Activated gamma-delta T cell (primary cell): Measurements from ENCODE around the gene STYK1.
"Not testable (repeated sequence)": the region's sequence is repeated elsewhere in the genome, so short reads cannot be mapped to it uniquely, and the experiment has no call there.

ENCODE experiments used
- DNase-seq: peaks from one replicate; lab custom pipeline; 2025; lab: John Stamatoyannopoulos, UW

Gene STYK1

GRCh38 chr12:10689146-10689545, 15.3 kb upstream of the STYK1 start:
- no peak for DNase-seq

GRCh38 chr12:10688042-10688441, 14.2 kb upstream of the STYK1 start:
- DNase-seq, result no peak

- DNase-seq, result peak; percentile 11
Measured at GRCh38 chr12:10672231-10672868, 1.5 kb downstream of the STYK1 start.

- no peak for DNase-seq
Measured at GRCh38 chr12:10669533-10669932, 4.3 kb downstream of the STYK1 start.

GRCh38 chr12:10668526-10668925, 5.3 kb downstream of the STYK1 start:
- no peak for DNase-seq

GRCh38 chr12:10667581-10667980, 6.3 kb downstream of the STYK1 start:
- no peak for DNase-seq

- no peak for DNase-seq
Measured at GRCh38 chr12:10664499-10664898, 9.4 kb downstream of the STYK1 start.

DNA sequence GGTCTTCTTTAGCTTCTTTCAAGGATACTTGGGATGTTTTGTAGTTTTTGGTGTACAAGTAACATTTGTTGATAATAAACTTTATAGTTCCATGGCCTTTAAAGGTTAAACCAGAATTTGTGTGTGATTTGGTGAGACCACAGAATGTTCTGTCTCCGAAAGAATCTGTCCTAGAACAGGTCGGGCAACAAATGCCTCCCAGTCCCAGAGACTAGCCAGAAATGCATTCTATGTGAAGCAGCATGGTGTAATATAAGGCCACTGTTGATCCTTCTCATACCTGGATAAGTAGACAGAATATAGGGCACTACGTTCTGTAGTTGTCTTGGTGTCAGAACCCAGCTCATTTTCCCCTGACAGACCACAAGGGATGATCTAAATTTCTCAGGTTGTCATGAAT, 10.0 kb downstream of the STYK1 start:
- no peak for DNase-seq

GRCh38 chr12:10661338-10661737, 12.5 kb downstream of the STYK1 start:
- no peak for DNase-seq

GRCh38 chr12:10654003-10654402, 19.8 kb downstream of the STYK1 start:
- DNase-seq, result no peak

- no peak for DNase-seq
Measured at GRCh38 chr12:10652192-10652591, 21.7 kb downstream of the STYK1 start.

GRCh38 chr12:10646576-10646975, 27.3 kb downstream of the STYK1 start:
- DNase-seq, result not testable (repeated sequence)

DNA sequence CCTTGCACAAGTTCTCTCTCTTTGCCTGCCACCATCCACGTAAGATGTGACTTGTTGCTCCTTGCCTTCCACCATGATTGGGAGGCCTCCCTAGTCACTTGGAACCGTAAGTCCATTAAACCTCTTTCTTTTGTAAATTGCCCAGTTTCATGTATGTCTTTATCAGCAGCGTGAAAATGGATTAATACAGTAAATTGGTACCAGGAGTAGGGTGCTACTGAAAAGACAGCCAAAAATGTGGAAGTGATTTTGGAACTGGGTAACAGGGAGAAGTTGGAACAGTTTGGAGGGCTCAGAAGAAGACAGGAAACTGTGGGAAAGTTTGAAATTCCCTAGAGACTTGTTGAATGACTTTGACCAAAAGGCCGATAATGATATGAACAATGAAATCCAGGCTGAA, 27.9 kb downstream of the STYK1 start:
- DNase-seq, result no peak

DNA sequence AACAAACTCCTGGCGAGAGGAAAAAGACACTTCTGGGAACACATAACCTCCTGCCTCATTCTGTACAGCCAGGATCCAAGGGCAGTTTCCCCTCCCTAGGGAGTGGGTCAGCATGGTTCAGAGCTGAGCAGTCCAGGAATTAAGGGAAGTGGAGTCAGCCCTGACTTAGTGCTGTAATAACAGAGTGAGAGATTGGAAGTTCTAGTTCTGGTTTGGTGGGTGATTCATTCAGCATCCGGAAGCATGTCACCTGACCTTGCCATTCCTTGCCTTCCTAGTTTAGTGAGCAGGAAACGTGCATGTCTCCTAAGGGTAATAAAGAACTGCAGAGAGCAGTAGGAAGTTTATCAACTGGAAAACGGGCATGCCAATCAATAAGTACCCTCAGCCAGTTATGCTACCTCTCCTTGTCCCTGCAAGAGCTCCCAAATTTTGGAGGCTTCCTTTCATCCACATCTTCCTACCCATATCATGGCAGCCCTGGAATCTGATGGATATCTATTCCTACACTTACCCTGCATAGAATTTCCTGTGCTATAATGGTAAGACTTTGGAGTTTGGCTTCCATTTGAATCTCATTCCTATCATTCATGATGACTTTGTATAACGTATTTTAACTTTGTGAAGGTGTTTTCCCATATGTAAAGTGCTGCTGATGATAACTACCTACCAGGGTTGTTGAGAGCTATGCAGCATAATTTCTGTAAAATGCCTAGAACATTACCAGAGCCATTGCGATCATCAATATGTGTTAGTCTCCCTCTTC, 31.9 kb downstream of the STYK1 start:
- no peak for DNase-seq

DNA sequence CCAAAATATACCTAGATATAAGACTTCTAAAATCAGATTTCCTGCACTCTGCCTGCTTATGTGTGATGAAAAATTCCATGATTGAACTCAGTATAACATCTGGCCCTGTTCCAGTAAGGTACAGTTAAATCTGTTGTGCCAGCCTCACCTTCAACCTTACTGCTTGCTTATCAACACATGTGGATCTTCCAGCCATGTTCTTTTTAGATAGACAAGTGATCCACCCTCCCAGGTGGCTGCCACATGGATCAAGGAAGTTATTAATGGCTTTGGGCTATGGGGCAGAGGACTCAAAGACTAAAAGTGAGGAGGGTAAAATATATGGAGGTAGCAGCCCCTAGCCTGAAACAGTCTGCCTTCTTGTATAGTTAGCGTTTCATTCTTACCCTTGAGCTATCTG, 35.1 kb downstream of the STYK1 start:
- no peak for DNase-seq

DNA sequence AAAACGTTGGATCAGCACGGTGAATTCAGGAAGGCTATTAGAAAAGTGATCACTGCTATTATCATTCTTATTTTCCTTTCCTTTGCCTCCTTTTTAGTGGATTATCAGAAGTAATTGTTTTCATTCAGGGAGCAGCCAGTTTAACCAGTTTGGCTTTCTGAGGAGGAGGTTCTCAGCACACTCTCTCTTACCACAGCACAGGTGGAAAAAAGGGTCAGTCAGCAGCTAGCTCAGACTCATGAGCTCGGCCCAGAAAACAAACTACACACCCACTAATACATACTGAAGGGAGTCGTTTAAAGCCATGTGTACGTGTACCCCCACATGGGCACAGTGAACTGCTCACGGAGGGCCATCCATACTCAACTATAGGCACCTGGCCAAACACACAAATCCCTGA, 37.2 kb downstream of the STYK1 start:
- no peak for DNase-seq

DNA sequence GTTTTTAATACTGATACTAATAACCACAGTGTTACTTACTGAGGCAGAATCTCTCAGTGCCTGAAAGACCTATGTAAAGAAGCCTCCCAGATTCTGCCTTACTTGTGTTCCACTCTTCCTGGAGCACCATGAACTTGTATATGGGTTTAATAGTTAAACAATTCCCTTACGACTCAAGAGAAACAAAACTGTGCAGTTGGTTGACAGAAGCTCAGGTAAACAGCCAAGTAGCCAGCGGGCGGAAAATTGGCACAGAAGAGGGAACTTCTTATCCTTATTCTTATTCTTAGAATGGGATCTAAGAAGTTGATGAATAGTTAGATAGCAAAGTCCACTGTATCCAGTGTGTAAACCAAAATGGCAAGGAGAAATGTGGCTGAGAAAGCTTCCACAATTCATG, 37.7 kb downstream of the STYK1 start:
- no peak for DNase-seq

DNA sequence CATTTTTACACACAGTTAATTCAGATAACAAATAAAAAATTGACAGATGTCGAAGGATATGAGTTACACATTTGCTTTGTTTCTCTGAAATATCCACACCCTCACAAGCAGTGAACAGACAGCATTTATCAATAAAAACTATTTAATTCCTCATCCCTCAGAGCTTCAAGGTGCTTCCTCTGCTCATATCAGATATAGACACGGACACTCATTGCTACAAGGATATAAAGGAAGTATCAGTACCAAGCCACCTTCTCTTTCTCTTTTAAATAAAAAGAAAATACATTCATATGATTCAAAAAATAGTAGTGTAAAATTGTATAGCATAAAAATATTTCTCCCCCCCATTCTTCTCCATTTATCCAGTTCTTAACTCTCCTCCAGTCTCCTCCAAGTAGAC, 38.5 kb downstream of the STYK1 start:
- no peak for DNase-seq

GRCh38 chr12:10634427-10634826, 39.4 kb downstream of the STYK1 start:
- no peak for DNase-seq

DNA sequence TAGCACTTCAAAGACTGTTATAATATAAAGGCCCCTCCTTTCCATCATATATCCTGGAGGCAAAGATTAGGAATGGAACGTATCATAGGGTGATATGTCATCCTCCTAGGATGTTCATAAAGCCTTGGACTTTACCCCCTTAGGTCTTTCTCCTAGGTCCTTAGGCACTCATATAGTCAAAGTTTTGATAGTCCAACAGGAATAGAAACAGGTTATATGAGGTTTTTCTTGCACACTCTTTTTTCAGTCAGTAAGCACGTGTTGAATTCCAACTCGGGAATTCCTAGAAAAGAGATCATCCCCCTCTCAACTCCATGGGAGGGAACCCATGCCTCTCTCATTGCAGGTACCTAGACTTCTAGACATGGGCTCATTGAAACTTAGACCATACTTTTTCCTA, 40.3 kb downstream of the STYK1 start:
- no peak for DNase-seq

DNA sequence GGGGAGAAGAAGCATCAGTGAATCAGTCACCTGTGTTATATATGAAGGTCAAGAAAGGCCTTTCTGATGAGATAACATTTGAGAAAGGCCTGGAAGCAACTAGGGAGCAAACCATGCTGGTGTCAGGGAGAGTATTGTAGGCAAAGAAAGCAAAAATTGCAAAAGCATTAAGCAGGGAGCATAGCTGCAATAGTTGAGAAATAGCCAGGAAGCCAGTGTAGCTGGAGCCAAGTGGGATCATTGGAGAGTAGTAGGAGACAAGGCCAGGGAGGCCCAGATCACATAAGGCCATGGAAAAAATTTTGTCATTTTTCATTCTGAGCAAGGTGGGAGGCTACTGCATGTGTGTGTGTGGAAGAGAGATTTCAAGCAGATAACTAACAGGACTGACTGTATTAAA, 41.6 kb downstream of the STYK1 start:
- DNase-seq, result no peak

DNA sequence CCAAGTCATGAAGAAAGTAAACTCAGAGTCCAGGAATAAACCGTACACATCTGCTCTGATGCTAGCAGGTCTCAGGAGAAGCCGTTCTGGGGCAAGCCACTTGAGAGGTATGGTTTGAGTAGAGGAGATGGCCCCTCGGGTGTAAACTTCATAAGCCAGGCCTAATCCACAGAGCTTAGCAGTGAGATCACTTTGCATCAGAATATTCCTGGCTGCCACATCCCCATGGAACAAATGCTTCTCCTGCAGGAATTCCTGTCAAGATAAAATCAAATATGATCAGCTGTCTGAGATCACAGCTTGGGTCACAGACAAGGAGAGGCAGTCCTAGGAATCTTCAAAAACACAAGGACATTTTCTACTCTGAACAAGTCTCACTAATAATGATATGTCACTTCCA, 49.2 kb downstream of the STYK1 start:
- no peak for DNase-seq

- no peak for DNase-seq
Measured at GRCh38 chr12:10623131-10623530, 50.7 kb downstream of the STYK1 start.

DNA sequence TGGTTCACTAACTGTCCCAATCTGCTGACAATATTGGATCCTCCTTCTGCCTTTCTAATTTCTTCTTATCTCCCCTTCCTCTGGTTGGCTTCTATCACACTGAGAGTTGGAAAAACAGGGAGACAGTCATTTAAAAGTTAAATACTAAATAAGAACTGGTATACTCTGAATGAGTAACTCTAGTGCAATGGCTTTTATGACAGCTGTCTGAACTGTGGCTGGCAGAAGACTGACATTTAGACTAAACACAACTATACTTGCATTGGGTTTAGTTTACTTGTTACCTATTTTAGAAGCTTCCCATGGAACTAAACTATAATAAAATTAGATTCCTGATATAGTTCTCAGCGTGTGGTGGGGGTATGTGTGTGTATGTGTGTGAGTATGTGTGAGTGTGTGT, 52.6 kb downstream of the STYK1 start:
- no peak for DNase-seq
